ENCODE measurements around the gene OR13C5. TPM values are rescaled to one million over a fixed set of nuclear protein-coding genes. Genes with fewer than 3 reads are reported as not detected.

OR13C5 gene
- total RNA-seq, 2 donors from 2014 or later, result not detected

- Mint-ChIP-seq H3K27me3 (peaks cover 3% of the 10 kb centered on the region), H3K4me3 (no peak overlapping the region), H3K27ac (no peak overlapping the region), H3K36me3 (ENCODE audit: low read depth) (no peaks in the 10 kb centered on the region), H3K4me1 (no peaks in the 10 kb centered on the region), H3K9me3 (no peaks in the 10 kb centered on the region)
- ATAC-seq (replicated peaks), result no peak
These were observed 21.9 kb downstream of the OR13C5 start for GRCh38 chr9:104577263-104577662.

GRCh38 chr9:104575456-104575855 is 23.8 kb downstream of the OR13C5 start:
- no peaks in the 10 kb centered on the region for H3K27me3 Mint-ChIP-seq
- H3K27ac Mint-ChIP-seq, result no peak overlapping the region
- ATAC-seq (replicated peaks), result no peak
- H3K36me3 Mint-ChIP-seq (ENCODE audit: low read depth), result no peaks in the 10 kb centered on the region
- no peaks in the 10 kb centered on the region for H3K4me1 Mint-ChIP-seq
- no peak overlapping the region for H3K4me3 Mint-ChIP-seq
- H3K9me3 Mint-ChIP-seq, result no peaks in the 10 kb centered on the region

GRCh38 chr9:104572612-104573011 is 26.6 kb downstream of the OR13C5 start:
- Mint-ChIP-seq H3K9me3 (peaks cover 3% of the 10 kb centered on the region), H3K27me3 (no peaks in the 10 kb centered on the region), H3K27ac (no peak overlapping the region), H3K36me3 (ENCODE audit: low read depth) (no peaks in the 10 kb centered on the region), H3K4me1 (no peaks in the 10 kb centered on the region), H3K4me3 (no peak overlapping the region)
- no peak for ATAC-seq (replicated peaks)

- H3K27me3 Mint-ChIP-seq, result no peaks in the 10 kb centered on the region
- H3K36me3 Mint-ChIP-seq (ENCODE audit: low read depth), result no peaks in the 10 kb centered on the region
- no peaks in the 10 kb centered on the region for H3K4me1 Mint-ChIP-seq
- H3K9me3 Mint-ChIP-seq, result peaks cover 3% of the 10 kb centered on the region
- no peak within 1 kb of the TSS for H3K27ac Mint-ChIP-seq
- H3K4me3 Mint-ChIP-seq, result no peak within 1 kb of the TSS
- ATAC-seq (replicated peaks), result no peak
These were observed 30.3 kb downstream of the OR13C5 start, which contains the start of gene OR13C8 for GRCh38 chr9:104568868-104569267. Gene OR13C8 (plus strand): TSS chr9:104569168. CDS start chr9:104569168, 0 bp downstream.

- Mint-ChIP-seq H3K36me3 (ENCODE audit: low read depth) (no peaks in the 10 kb centered on the region), H3K4me1 (no peaks in the 10 kb centered on the region), H3K27me3 (no peaks in the 10 kb centered on the region), H3K4me3 (no peak overlapping the region), H3K9me3 (peaks cover 2% of the 10 kb centered on the region), H3K27ac (no peak overlapping the region)
- no peak for ATAC-seq (replicated peaks)
These were observed 34.9 kb downstream of the OR13C5 start for GRCh38 chr9:104564358-104564757.

- Mint-ChIP-seq H3K4me1 (no peaks in the 10 kb centered on the region), H3K27ac (no peak overlapping the region), H3K27me3 (peaks cover 3% of the 10 kb centered on the region), H3K36me3 (ENCODE audit: low read depth) (no peaks in the 10 kb centered on the region), H3K4me3 (no peak overlapping the region), H3K9me3 (peaks cover 4% of the 10 kb centered on the region)
- ATAC-seq (replicated peaks), result no peak
These were observed 42.2 kb downstream of the OR13C5 start for GRCh38 chr9:104556830-104557634.

- no peaks in the 10 kb centered on the region for H3K4me1 Mint-ChIP-seq
- no peak overlapping the region for H3K4me3 Mint-ChIP-seq
- H3K9me3 Mint-ChIP-seq, result peaks cover 4% of the 10 kb centered on the region
- no peak overlapping the region for H3K27ac Mint-ChIP-seq
- H3K36me3 Mint-ChIP-seq (ENCODE audit: low read depth), result no peaks in the 10 kb centered on the region
- ATAC-seq (replicated peaks), result no peak
- peaks cover 3% of the 10 kb centered on the region for H3K27me3 Mint-ChIP-seq
These were observed 43.7 kb downstream of the OR13C5 start for GRCh38 chr9:104555521-104555920.

GRCh38 chr9:104553261-104553660 is 46.0 kb downstream of the OR13C5 start:
- Mint-ChIP-seq H3K4me3 (no peak overlapping the region), H3K4me1 (no peaks in the 10 kb centered on the region), H3K36me3 (ENCODE audit: low read depth) (no peaks in the 10 kb centered on the region), H3K27me3 (peaks cover 3% of the 10 kb centered on the region), H3K9me3 (peaks cover 4% of the 10 kb centered on the region), H3K27ac (no peak overlapping the region)
- ATAC-seq (replicated peaks), result no peak

Other genes starting within 250 kb of the OR13C5 start
- not detected for gene OR13F1, start 95.2 kb downstream of the OR13C5 start, total RNA-seq
- not detected for gene OR13C4, start 72.2 kb downstream of the OR13C5 start, total RNA-seq
- not detected for gene OR13C3, start 62.6 kb downstream of the OR13C5 start, total RNA-seq
- not detected for gene OR13C8, start 30.2 kb downstream of the OR13C5 start, total RNA-seq
- gene OR13C2, start 6.2 kb upstream of the OR13C5 start, total RNA-seq, result not detected
- gene OR13C9, start 18.8 kb upstream of the OR13C5 start, total RNA-seq, result not detected
- gene OR13D1, start 95.1 kb upstream of the OR13C5 start, total RNA-seq, result not detected
- gene NIPSNAP3A, start 148.3 kb upstream of the OR13C5 start, total RNA-seq, result 10 to 100 TPM in 1 of 2 donors, 1 to 10 TPM in 1; 7.1 to 10.3 TPM
- gene NIPSNAP3B, start 164.7 kb upstream of the OR13C5 start, total RNA-seq, result 1 to 10 TPM in 1 of 2 donors, under 1 TPM in 1; 0.48 to 1.6 TPM